GM18858 (cell line): Measurements from ENCODE around the gene DAAM1.

Experiments used
- ATAC-seq: cut with Tn5 transposase; IDR thresholded peaks from one replicate; pipeline ENCODE4 v1.9.1; 2021; ENCODE audit not compliant: unreplicated experiment

DAAM1 gene

GRCh38 chr14:59187118-59187517, 1.3 kb upstream of the DAAM1 start:
- no peak for ATAC-seq

GRCh38 chr14:59187802-59188460, 536 bp upstream of the DAAM1 start:
- ATAC-seq = peak; percentile 3

- ATAC-seq = peak; percentile 3
These were observed 771 bp downstream of the DAAM1 start for GRCh38 chr14:59189091-59189785.

GRCh38 chr14:59189786-59190368, 1.4 kb downstream of the DAAM1 start:
- peak; percentile 25 for ATAC-seq

- ATAC-seq = no peak
These were observed 1.9 kb downstream of the DAAM1 start for GRCh38 chr14:59190372-59190771.

- no peak for ATAC-seq
These were observed 7.4 kb downstream of the DAAM1 start for GRCh38 chr14:59195912-59196311.

GRCh38 chr14:59197695-59198262, 9.3 kb downstream of the DAAM1 start:
- no peak for ATAC-seq

- ATAC-seq = no peak
These were observed 10.7 kb downstream of the DAAM1 start for GRCh38 chr14:59199205-59199604.

- no peak for ATAC-seq
These were observed 11.1 kb downstream of the DAAM1 start for GRCh38 chr14:59199614-59200013.

- no peak for ATAC-seq
These were observed 11.7 kb downstream of the DAAM1 start for GRCh38 chr14:59200195-59200594.

GRCh38 chr14:59202031-59202430, 13.6 kb downstream of the DAAM1 start:
- ATAC-seq = no peak

- ATAC-seq = no peak
These were observed 15.8 kb downstream of the DAAM1 start for GRCh38 chr14:59204305-59204704.

GRCh38 chr14:59206892-59207291, 18.4 kb downstream of the DAAM1 start:
- ATAC-seq = no peak

GRCh38 chr14:59207506-59207933, 19.1 kb downstream of the DAAM1 start:
- peak; percentile 57 for ATAC-seq

GRCh38 chr14:59208224-59208814, 19.9 kb downstream of the DAAM1 start:
- no peak for ATAC-seq

GRCh38 chr14:59208954-59209353, 20.5 kb downstream of the DAAM1 start:
- no peak for ATAC-seq

- ATAC-seq = no peak
These were observed 22.2 kb downstream of the DAAM1 start for GRCh38 chr14:59210621-59211020.

GRCh38 chr14:59213368-59214315, 25.2 kb downstream of the DAAM1 start:
- ATAC-seq = no peak

- ATAC-seq = peak; percentile 79
These were observed 26.3 kb downstream of the DAAM1 start for GRCh38 chr14:59214702-59215302.

- ATAC-seq = no peak
These were observed 26.9 kb downstream of the DAAM1 start for GRCh38 chr14:59215322-59215721.
